ENCODE measurements around the gene SMPDL3A.

DNA sequence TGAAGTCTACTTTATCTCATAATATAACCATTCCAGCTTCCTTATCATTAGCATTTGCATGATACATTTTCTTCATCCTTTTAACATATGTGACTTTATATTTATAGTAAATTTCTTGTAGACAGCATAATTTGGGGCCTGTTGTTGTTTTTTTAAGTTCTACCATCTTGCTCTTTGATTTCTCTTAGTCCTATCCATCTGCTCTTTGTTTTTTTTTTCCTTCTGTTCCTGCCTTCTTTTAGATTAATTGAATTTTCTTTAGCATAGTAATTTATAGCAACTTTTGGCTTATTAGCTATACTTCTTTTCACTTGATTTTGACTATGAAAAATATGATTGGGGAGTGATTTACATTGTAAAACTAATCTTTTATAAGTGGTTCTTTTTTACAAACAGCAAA, 28.7 kb upstream of the SMPDL3A start:
- TF ChIP-seq POLR2A (IDR thresholded peaks at IDR 0.05) (no peak), POLR2AphosphoS5 (IDR thresholded peaks at IDR 0.05) (no peak)

All from breast epithelium (tissue), 3 donors.